GM21619 (cell line): ENCODE data around the gene UCN.
A peak's percentile ranks its signal among the peaks of the same experiment; 100 is the strongest.
"Not testable (repeated sequence)": the region's sequence is repeated elsewhere in the genome, so short reads cannot be mapped to it uniquely, and the experiment has no call there.

ENCODE experiments used
- ATAC-seq: cut with Tn5 transposase; IDR thresholded peaks from one replicate; pipeline ENCODE4 v1.9.1; 2021; ENCODE audit not compliant: unreplicated experiment

Gene UCN

GRCh38 chr2:27308359-27308881, at the start of gene UCN:
Gene UCN (minus strand): TSS chr2:27308445. CDS start chr2:27307895, 550 bp downstream.
- no peak for ATAC-seq

- ATAC-seq: peak; percentile 86
Measured at GRCh38 chr2:27356382-27357181, 48.3 kb upstream of the UCN start, which contains the start of gene GTF3C2. Gene GTF3C2 (minus strand): TSS chr2:27356764. CDS start chr2:27343554, 13,210 bp downstream.

- peak; percentile 27 for ATAC-seq
Measured at GRCh38 chr2:27356056-27356381, 47.8 kb upstream of the UCN start.

- no peak for ATAC-seq
Measured at GRCh38 chr2:27354597-27354927, 46.3 kb upstream of the UCN start.

GRCh38 chr2:27353762-27354596, 45.7 kb upstream of the UCN start:
- no peak for ATAC-seq

- not testable (repeated sequence) for ATAC-seq
Measured at GRCh38 chr2:27353386-27353761, 45.1 kb upstream of the UCN start.

- no peak for ATAC-seq
Measured at GRCh38 chr2:27351802-27352598, 43.8 kb upstream of the UCN start.

GRCh38 chr2:27350106-27350693, 42.0 kb upstream of the UCN start:
- ATAC-seq: no peak

GRCh38 chr2:27347641-27348040, 39.4 kb upstream of the UCN start:
- ATAC-seq: no peak

- ATAC-seq: no peak
Measured at GRCh38 chr2:27336173-27336572, 27.9 kb upstream of the UCN start.

- ATAC-seq: no peak
Measured at GRCh38 chr2:27335311-27335710, 27.1 kb upstream of the UCN start.

- ATAC-seq: no peak
Measured at GRCh38 chr2:27324720-27325119, 16.5 kb upstream of the UCN start.

GRCh38 chr2:27323596-27324285, 15.5 kb upstream of the UCN start:
- ATAC-seq: no peak

GRCh38 chr2:27322766-27323595, 14.7 kb upstream of the UCN start, which contains the start of gene MPV17:
Gene MPV17 (minus strand): TSS chr2:27323097. CDS start chr2:27322517, 580 bp downstream.
- ATAC-seq: peak; percentile 92

- no peak for ATAC-seq
Measured at GRCh38 chr2:27322301-27322765, 14.1 kb upstream of the UCN start.

- ATAC-seq: no peak
Measured at GRCh38 chr2:27320958-27321543, 12.8 kb upstream of the UCN start.

GRCh38 chr2:27319839-27320238, 11.6 kb upstream of the UCN start:
- not testable (repeated sequence) for ATAC-seq

GRCh38 chr2:27316655-27317412, 8.6 kb upstream of the UCN start:
- no peak for ATAC-seq
